Thymus (tissue), 11 donors: Measurements from ENCODE around the gene TLR9. TPM values are rescaled to one million over a fixed set of nuclear protein-coding genes. Genes with fewer than 3 reads are reported as not detected.

Experiments used
- DNase-seq, 9 donors: peaks; one replicate each; pipeline ENCODE4 v3.0.0-alpha.2; 2013; ENCODE audit warnings: low spot score in 9 of 9, low read depth in 6 of 9, missing footprints in 1 of 9
- H3K27ac ChIP-seq, 2 donors: one replicate each; pipeline ENCODE4 v1.5.1; 2013; ENCODE audit warnings: control low read depth in 1 of 2, low read depth in 1 of 2, low read length in 1 of 2, mild to moderate bottlenecking in 1 of 2, moderate library complexity in 1 of 2
- H3K27me3 ChIP-seq, 2 donors: one replicate each; pipeline ENCODE4 v1.5.1; 2013; ENCODE audit warnings: low read length in 1 of 2; ENCODE audit not compliant: control insufficient read depth in 2 of 2, insufficient read depth in 1 of 2
- H3K36me3 ChIP-seq, 2 donors: one replicate each; pipeline ENCODE4 v1.5.1; 2013; ENCODE audit warnings: low read length in 1 of 2, mild to moderate bottlenecking in 1 of 2, moderate library complexity in 1 of 2; ENCODE audit not compliant: control insufficient read depth in 2 of 2, insufficient read depth in 2 of 2
- H3K4me1 ChIP-seq, 2 donors: one replicate each; pipeline ENCODE4 v1.5.1; 2013; ENCODE audit warnings: low read length in 2 of 2; ENCODE audit not compliant: control insufficient read depth in 2 of 2, insufficient read depth in 2 of 2
- H3K4me3 ChIP-seq, 2 donors: one replicate each; pipeline ENCODE4 v1.5.1; 2013; ENCODE audit warnings: low read length in 2 of 2, control low read depth in 1 of 2, mild to moderate bottlenecking in 1 of 2
- H3K9me3 ChIP-seq, 2 donors: one replicate each; pipeline ENCODE4 v1.5.1; 2013; ENCODE audit warnings: low read length in 1 of 2, mild to moderate bottlenecking in 1 of 2; ENCODE audit not compliant: control insufficient read depth in 2 of 2, insufficient read depth in 1 of 2
- WGBS: extraction: QIAGEN DNeasy Blood & Tissue Kit; methylation state at CpG from one replicate; pipeline ENCODE4 v1.1.7; 2013; 5-methylcytosine and 5-hydroxymethylcytosine counted together
- polyA plus RNA-seq: library from polyadenylated mRNA; stranded (reverse); fragments of 200-250 nt; gene quantifications from one replicate; pipeline ENCODE4 v1.2.3, GENCODE V29; 2013
- total RNA-seq: library from RNA; stranded (reverse); fragments of 120-200 nt; gene quantifications from one replicate; pipeline ENCODE4 v1.2.4, GENCODE V29; 2013
- donor health status: healthy.

Gene TLR9
- total and polyA plus RNA-seq, 2 donors: 0.59 to 0.66 TPM

GRCh38 chr3:52216585-52217408 is 8.6 kb downstream of the TLR9 start:
- Histone ChIP-seq H3K27me3 (no peaks in the 10 kb centered on the region), H3K4me1 (peaks cover 30 to 55% of the 10 kb centered on the region in 2 donors), H3K9me3 (peaks cover 0 to 4% of the 10 kb centered on the region in 2 donors), H3K36me3 (peaks cover 44 to 56% of the 10 kb centered on the region in 2 donors), H3K4me3 (no peak overlapping the region), H3K27ac (peak overlapping the region; percentile 57 to 67)
- DNase-seq: peak in 1 of 9 donors; percentile 66
- WGBS: 39% methylated on average over 13 of the region's 13 CpGs

- Histone ChIP-seq H3K9me3 (no peaks in the 10 kb centered on the region), H3K27ac (no peak overlapping the region), H3K27me3 (no peaks in the 10 kb centered on the region), H3K4me3 (no peak overlapping the region), H3K36me3 (peaks cover 54 to 58% of the 10 kb centered on the region in 2 donors), H3K4me1 (peaks cover 22 to 40% of the 10 kb centered on the region in 2 donors)
- 96% methylated on average over 7 of the region's 7 CpGs for WGBS
- DNase-seq: no peak
Observed at GRCh38 chr3:52215351-52215750, 10.1 kb downstream of the TLR9 start.

- Histone ChIP-seq H3K4me1 (peaks cover 22 to 27% of the 10 kb centered on the region in 2 donors), H3K27ac (no peak overlapping the region), H3K27me3 (no peaks in the 10 kb centered on the region), H3K4me3 (no peak overlapping the region), H3K9me3 (no peaks in the 10 kb centered on the region), H3K36me3 (peaks cover 63 to 67% of the 10 kb centered on the region in 2 donors)
- DNase-seq: no peak
Observed at GRCh38 chr3:52213901-52214300, 11.5 kb downstream of the TLR9 start.

DNA sequence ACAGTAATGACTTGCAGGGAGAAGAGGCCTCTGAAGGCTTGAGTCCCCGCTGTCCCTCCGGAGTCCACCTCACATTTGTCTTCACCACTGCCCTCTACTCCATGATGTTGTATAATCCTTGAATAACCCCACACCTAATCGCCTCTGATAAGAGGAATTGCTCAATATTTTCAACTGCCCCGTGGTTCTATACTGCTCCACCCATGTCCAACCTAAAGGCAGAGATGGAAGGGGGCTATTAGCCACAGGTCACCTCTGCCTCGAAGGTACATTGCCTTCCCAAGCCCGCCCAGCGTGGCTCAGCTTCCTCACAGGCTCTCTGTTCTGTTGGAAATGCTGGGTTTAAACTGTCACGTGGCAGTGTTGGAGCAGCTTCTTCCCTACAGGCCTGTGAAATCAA is 12.4 kb downstream of the TLR9 start:
- no peaks in the 10 kb centered on the region for H3K9me3 ChIP-seq
- peaks cover 15 to 18% of the 10 kb centered on the region in 2 donors for H3K4me1 ChIP-seq
- DNase-seq: no peak
- WGBS: 97% methylated on average over 8 of the region's 8 CpGs
- peaks cover 72 to 75% of the 10 kb centered on the region in 2 donors for H3K36me3 ChIP-seq
- H3K4me3 ChIP-seq: no peak overlapping the region
- H3K27me3 ChIP-seq: no peaks in the 10 kb centered on the region
- H3K27ac ChIP-seq: no peak overlapping the region

DNA sequence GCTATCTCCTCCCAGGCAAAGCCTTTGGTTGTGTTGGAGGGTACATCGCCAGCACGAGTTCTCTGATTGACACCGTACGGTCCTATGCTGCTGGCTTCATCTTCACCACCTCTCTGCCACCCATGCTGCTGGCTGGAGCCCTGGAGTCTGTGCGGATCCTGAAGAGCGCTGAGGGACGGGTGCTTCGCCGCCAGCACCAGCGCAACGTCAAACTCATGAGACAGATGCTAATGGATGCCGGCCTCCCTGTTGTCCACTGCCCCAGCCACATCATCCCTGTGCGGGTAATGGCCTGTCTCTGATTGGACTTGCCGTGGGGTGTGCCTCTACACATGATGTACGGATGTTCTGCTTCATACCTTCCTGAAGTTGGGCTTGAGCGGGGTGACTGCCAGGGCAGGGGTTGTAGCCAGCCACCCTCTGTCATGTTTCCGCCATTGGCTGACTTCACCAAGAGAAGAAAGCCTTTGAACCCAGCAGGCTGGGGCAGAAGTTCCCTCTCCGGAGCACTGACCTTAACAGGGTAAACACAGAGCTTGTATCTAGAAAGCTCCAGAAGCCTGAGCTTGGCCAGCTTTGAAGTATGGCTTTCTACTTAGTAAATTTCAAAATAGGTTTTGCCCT is 14.1 kb downstream of the TLR9 start:
- no peak for DNase-seq
- Histone ChIP-seq H3K27ac (no peak overlapping the region), H3K36me3 (peaks cover 84 to 88% of the 10 kb centered on the region in 2 donors), H3K4me1 (peaks cover under 1 to 2% of the 10 kb centered on the region in 2 donors), H3K9me3 (no peaks in the 10 kb centered on the region), H3K27me3 (no peaks in the 10 kb centered on the region), H3K4me3 (no peak overlapping the region)
- WGBS: 99% methylated on average over 18 of the region's 18 CpGs

GRCh38 chr3:52210550-52211046 is 14.8 kb downstream of the TLR9 start:
- Histone ChIP-seq H3K4me1 (no peaks in the 10 kb centered on the region), H3K27me3 (no peaks in the 10 kb centered on the region), H3K4me3 (no peak overlapping the region), H3K36me3 (peaks cover 90 to 95% of the 10 kb centered on the region in 2 donors), H3K9me3 (no peaks in the 10 kb centered on the region), H3K27ac (no peak overlapping the region)
- no peak for DNase-seq
- WGBS: 97% methylated on average over 6 of the region's 6 CpGs

DNA sequence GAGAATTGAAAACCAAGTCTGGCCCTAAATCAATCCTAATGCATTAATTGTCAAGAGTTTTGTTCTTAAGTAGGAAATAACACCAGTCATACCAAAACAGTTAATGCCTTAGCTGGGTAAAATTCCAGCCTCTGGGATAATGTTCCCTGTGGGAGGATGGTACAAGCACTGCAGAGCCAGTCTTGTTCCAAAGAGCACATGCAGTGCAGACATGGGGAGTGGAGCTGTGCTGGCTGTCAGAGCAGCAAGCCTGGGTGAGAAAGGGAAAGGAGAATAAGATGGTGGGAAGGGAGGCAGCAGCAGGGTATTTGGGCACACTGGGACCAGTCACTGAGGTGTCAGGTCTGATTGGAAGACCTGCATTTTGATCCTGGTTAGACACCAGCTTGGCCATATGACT is 15.4 kb downstream of the TLR9 start:
- Histone ChIP-seq H3K9me3 (no peaks in the 10 kb centered on the region), H3K27ac (no peak overlapping the region), H3K36me3 (peaks cover 90 to 95% of the 10 kb centered on the region in 2 donors), H3K4me3 (no peak overlapping the region), H3K27me3 (no peaks in the 10 kb centered on the region), H3K4me1 (no peaks in the 10 kb centered on the region)
- no peak for DNase-seq

- DNase-seq: no peak
- Histone ChIP-seq H3K4me3 (no peak overlapping the region), H3K27me3 (no peaks in the 10 kb centered on the region), H3K36me3 (peaks cover 90 to 95% of the 10 kb centered on the region in 2 donors), H3K9me3 (no peaks in the 10 kb centered on the region), H3K27ac (no peak overlapping the region), H3K4me1 (no peaks in the 10 kb centered on the region)
- WGBS: 98% methylated on average over 4 of the region's 4 CpGs
Observed at GRCh38 chr3:52208556-52208955, 16.9 kb downstream of the TLR9 start.

GRCh38 chr3:52205727-52206372 is 19.6 kb downstream of the TLR9 start:
- Histone ChIP-seq H3K36me3 (peaks cover 76 to 90% of the 10 kb centered on the region in 2 donors), H3K27ac (no peak overlapping the region), H3K4me3 (no peak overlapping the region), H3K9me3 (no peaks in the 10 kb centered on the region), H3K27me3 (no peaks in the 10 kb centered on the region), H3K4me1 (peaks cover 2 to 3% of the 10 kb centered on the region in 2 donors)
- WGBS: 97% methylated on average over 6 of the region's 6 CpGs
- DNase-seq: no peak
